Suprapubic skin (tissue), 4 donors: ENCODE results near the gene XYLT1. TPM values are rescaled to one million over a fixed set of nuclear protein-coding genes. Genes with fewer than 3 reads are reported as not detected.

Experiments
- DNase-seq, 2 donors: peaks; one replicate each; pipeline ENCODE4 v3.0.0-alpha.2; 2019; ENCODE audit warnings: low spot score in 2 of 2
- H3K27ac ChIP-seq: fragments of 200-600 bp; sonication (generic); one replicate; pipeline ENCODE4 v1.5.1; 2019
- H3K27me3 ChIP-seq: fragments of 200-600 bp; sonication (generic); one replicate; pipeline ENCODE4 v1.5.1; 2019
- H3K36me3 ChIP-seq: fragments of 200-600 bp; sonication (generic); one replicate; pipeline ENCODE4 v1.5.1; 2019
- H3K4me1 ChIP-seq: fragments of 200-600 bp; sonication (generic); one replicate; pipeline ENCODE4 v1.5.1; 2019
- H3K4me3 ChIP-seq: fragments of 200-600 bp; sonication (generic); one replicate; pipeline ENCODE4 v1.5.1; 2019; ENCODE audit warnings: mild to moderate bottlenecking
- H3K9me3 ChIP-seq: fragments of 200-600 bp; sonication (generic); one replicate; pipeline ENCODE4 v1.5.1; 2019
- CTCF ChIP-seq, 2 donors: fragments of 200-600 bp in 1 of 2; fragments of 450-650 bp in 1 of 2; sonication (generic) in 1 of 2; IDR thresholded peaks; one replicate each; pipeline ENCODE4 v1.5.1; 2016 to 2019; ENCODE audit warnings: antibody characterized with exemption in 2 of 2, mild to moderate bottlenecking in 1 of 2, moderate library complexity in 1 of 2
- EP300 ChIP-seq: sonication (generic); formaldehyde crosslinking; IDR thresholded peaks from one replicate; pipeline ENCODE4 v1.6.1; 2017; ENCODE audit warnings: antibody characterized with exemption
- POLR2A ChIP-seq, 2 donors: fragments of 450-650 bp; IDR thresholded peaks; one replicate each; pipeline ENCODE4 v1.6.1; 2017; ENCODE audit warnings: antibody characterized with exemption in 2 of 2, mild to moderate bottlenecking in 2 of 2, moderate library complexity in 2 of 2
- POLR2AphosphoS5 ChIP-seq, 3 donors: sonication (generic); formaldehyde crosslinking; IDR thresholded peaks; one replicate each; pipeline ENCODE4 v1.6.1; 2017; ENCODE audit warnings: antibody characterized with exemption in 3 of 3
- WGBS: methylation state at CpG from one replicate; pipeline ENCODE4 v1.1.5; 2018; 5-methylcytosine and 5-hydroxymethylcytosine counted together
- total RNA-seq, 4 donors: library from RNA; depleted of rRNA; stranded (reverse); fragments of >200 nt; gene quantifications; one replicate each; pipeline ENCODE4 v1.1.0, GENCODE V29; 2016

XYLT1 gene
- total RNA-seq, 4 donors from 2014 or later, result 23.5 to 30.6 (median 25.7) TPM

GRCh38 chr16:17171250-17172143 lies 299.3 kb downstream of the XYLT1 start:
- Histone ChIP-seq H3K27me3 (no peaks in the 10 kb centered on the region), H3K4me3 (no peak overlapping the region), H3K9me3 (no peaks in the 10 kb centered on the region), H3K27ac (no peak overlapping the region), H3K4me1 (peaks cover 6% of the 10 kb centered on the region), H3K36me3 (no peaks in the 10 kb centered on the region)
- 66% methylated on average over 8 of the region's 8 CpGs for WGBS
- TF ChIP-seq CTCF (IDR thresholded peaks at IDR 0.05) (no peak), POLR2A (IDR thresholded peaks at IDR 0.05) (no peak), EP300 (no peak), POLR2AphosphoS5 (IDR thresholded peaks at IDR 0.05) (no peak)
- no peak for DNase-seq

DNA sequence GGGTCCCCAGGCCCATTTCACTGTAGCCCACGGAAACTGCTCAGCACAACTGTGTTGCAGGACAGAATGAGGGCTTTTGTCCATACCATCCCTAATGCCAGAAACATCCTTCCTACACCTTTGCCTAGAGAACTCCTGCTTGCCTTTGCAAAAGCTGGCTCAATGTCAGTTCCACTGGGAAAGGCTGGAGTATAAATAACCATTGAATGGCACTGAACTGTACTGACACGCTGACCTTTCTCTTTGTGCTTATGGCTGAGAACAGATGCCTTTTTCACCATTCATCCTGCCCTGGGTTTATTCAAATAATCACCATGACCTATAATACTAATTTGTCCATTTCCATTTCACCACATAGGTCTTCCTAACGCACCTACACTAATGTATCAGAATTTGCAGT lies 300.3 kb downstream of the XYLT1 start:
- H3K27me3 ChIP-seq, result no peaks in the 10 kb centered on the region
- H3K9me3 ChIP-seq, result no peaks in the 10 kb centered on the region
- TF ChIP-seq POLR2A (IDR thresholded peaks at IDR 0.05) (no peak), EP300 (no peak), POLR2AphosphoS5 (IDR thresholded peaks at IDR 0.05) (no peak), CTCF (IDR thresholded peaks at IDR 0.05) (no peak)
- 90% methylated on average over 3 of the region's 3 CpGs for WGBS
- H3K4me1 ChIP-seq, result peaks cover 6% of the 10 kb centered on the region
- H3K36me3 ChIP-seq, result no peaks in the 10 kb centered on the region
- no peak for DNase-seq
- no peak overlapping the region for H3K4me3 ChIP-seq
- H3K27ac ChIP-seq, result no peak overlapping the region

- DNase-seq, result no peak
- Histone ChIP-seq H3K36me3 (no peaks in the 10 kb centered on the region), H3K4me3 (no peak overlapping the region), H3K9me3 (no peaks in the 10 kb centered on the region), H3K27me3 (no peaks in the 10 kb centered on the region), H3K4me1 (peaks cover 3% of the 10 kb centered on the region), H3K27ac (no peak overlapping the region)
- TF ChIP-seq EP300, result no peak
- no peak for TF ChIP-seq POLR2AphosphoS5 (IDR thresholded peaks at IDR 0.05)
- TF ChIP-seq POLR2A (IDR thresholded peaks at IDR 0.05), result no peak
- no peak for TF ChIP-seq CTCF (IDR thresholded peaks at IDR 0.05)
- 97% methylated on average over 5 of the region's 5 CpGs for WGBS
Measured at GRCh38 chr16:17168181-17168580, 302.6 kb downstream of the XYLT1 start.

DNA sequence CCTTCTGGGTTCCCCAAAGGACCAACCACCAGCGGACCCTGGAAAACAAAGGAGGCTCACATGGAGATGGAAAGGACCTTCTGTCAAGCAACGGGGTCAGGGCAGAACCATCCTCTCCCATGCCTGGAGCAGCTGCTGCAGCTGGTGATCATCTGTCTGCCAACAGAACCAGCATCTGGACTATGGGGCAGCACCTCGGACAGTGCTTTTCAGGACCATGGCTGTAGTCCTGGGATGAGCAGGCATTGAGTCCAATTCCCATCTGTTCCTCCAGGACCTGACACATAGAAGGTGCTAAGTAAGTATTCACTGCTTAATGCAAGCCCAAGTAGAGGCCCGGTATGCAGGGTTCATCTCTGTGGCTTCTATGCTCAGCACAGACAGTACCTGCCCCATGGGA lies 304.7 kb downstream of the XYLT1 start:
- no peak overlapping the region for H3K27ac ChIP-seq
- DNase-seq, result no peak
- H3K4me3 ChIP-seq, result no peak overlapping the region
- no peaks in the 10 kb centered on the region for H3K36me3 ChIP-seq
- TF ChIP-seq POLR2A (IDR thresholded peaks at IDR 0.05) (no peak), EP300 (no peak), POLR2AphosphoS5 (IDR thresholded peaks at IDR 0.05) (no peak), CTCF (IDR thresholded peaks at IDR 0.05) (no peak)
- no peaks in the 10 kb centered on the region for H3K9me3 ChIP-seq
- no peaks in the 10 kb centered on the region for H3K4me1 ChIP-seq
- no peaks in the 10 kb centered on the region for H3K27me3 ChIP-seq
- 79% methylated on average over 4 of the region's 4 CpGs for WGBS

GRCh38 chr16:17162560-17162959 lies 308.2 kb downstream of the XYLT1 start:
- Histone ChIP-seq H3K27me3 (no peaks in the 10 kb centered on the region), H3K27ac (no peak overlapping the region), H3K9me3 (no peaks in the 10 kb centered on the region), H3K4me3 (no peak overlapping the region), H3K36me3 (peaks cover 7% of the 10 kb centered on the region), H3K4me1 (no peaks in the 10 kb centered on the region)
- no peak for TF ChIP-seq CTCF (IDR thresholded peaks at IDR 0.05)
- TF ChIP-seq EP300, result no peak
- TF ChIP-seq POLR2AphosphoS5 (IDR thresholded peaks at IDR 0.05), result no peak
- TF ChIP-seq POLR2A (IDR thresholded peaks at IDR 0.05), result no peak
- DNase-seq, result no peak
- WGBS, result 89% methylated on average over 3 of the region's 3 CpGs
